ENCODE measurements around the gene TBC1D7. TPM values are rescaled to one million over a fixed set of nuclear protein-coding genes. Genes with fewer than 3 reads are reported as not detected.

TBC1D7 gene
- total RNA-seq, 1 donor from 2014 or later: 28.7 TPM

- Mint-ChIP-seq H3K27me3 (no peaks in the 10 kb centered on the region), H3K4me3 (no peak overlapping the region), H3K9me3 (no peaks in the 10 kb centered on the region), H3K4me1 (ENCODE audit: unreplicated experiment) (no peaks in the 10 kb centered on the region), H3K27ac (no peak overlapping the region), H3K36me3 (peaks cover 48% of the 10 kb centered on the region)
- TF ChIP-seq, protein P1, sequence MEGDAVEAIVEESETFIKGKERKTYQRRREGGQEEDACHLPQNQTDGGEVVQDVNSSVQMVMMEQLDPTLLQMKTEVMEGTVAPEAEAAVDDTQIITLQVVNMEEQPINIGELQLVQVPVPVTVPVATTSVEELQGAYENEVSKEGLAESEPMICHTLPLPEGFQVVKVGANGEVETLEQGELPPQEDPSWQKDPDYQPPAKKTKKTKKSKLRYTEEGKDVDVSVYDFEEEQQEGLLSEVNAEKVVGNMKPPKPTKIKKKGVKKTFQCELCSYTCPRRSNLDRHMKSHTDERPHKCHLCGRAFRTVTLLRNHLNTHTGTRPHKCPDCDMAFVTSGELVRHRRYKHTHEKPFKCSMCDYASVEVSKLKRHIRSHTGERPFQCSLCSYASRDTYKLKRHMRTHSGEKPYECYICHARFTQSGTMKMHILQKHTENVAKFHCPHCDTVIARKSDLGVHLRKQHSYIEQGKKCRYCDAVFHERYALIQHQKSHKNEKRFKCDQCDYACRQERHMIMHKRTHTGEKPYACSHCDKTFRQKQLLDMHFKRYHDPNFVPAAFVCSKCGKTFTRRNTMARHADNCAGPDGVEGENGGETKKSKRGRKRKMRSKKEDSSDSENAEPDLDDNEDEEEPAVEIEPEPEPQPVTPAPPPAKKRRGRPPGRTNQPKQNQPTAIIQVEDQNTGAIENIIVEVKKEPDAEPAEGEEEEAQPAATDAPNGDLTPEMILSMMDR (conservative IDR thresholded peaks at IDR 0.05): no peak
- no peak for DNase-seq (ENCODE audit: extremely low spot score, unreplicated experiment)
These were observed 17.2 kb downstream of the TBC1D7 start for GRCh38 chr6:13311155-13311554.

GRCh38 chr6:13308332-13308731, 20.0 kb downstream of the TBC1D7 start:
- DNase-seq (ENCODE audit: extremely low spot score, unreplicated experiment): no peak
- Mint-ChIP-seq H3K27ac (no peak overlapping the region), H3K4me1 (ENCODE audit: unreplicated experiment) (peaks cover 4% of the 10 kb centered on the region), H3K36me3 (peaks cover 39% of the 10 kb centered on the region), H3K4me3 (no peak overlapping the region), H3K9me3 (no peaks in the 10 kb centered on the region), H3K27me3 (no peaks in the 10 kb centered on the region)
- TF ChIP-seq, protein P1 (conservative IDR thresholded peaks at IDR 0.05): no peak

DNA sequence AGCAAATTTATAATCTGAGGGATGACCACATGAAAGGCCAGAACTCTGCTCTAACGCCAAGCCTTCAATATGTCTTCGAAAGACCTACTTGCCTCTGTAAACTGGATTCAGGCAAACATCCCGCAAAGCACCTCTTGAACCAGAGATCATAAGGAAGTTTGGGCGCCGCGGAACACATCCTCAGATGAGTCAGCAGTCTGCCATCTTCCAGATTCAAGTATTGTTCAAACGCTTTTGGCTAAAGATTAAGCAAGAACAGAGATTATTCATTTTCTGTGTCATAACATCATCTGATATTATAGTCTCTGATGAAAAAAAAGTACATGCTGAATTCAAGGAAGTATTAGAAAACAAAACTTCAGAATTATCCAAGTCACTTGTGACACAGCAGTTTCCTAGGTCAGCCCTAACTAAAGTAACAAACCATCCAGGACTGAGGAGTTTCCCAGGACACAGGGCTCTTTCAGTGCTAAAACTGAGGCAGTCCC, 20.8 kb downstream of the TBC1D7 start:
- Mint-ChIP-seq H3K36me3 (peaks cover 43% of the 10 kb centered on the region), H3K4me3 (no peak overlapping the region), H3K9me3 (no peaks in the 10 kb centered on the region), H3K4me1 (ENCODE audit: unreplicated experiment) (peaks cover 11% of the 10 kb centered on the region), H3K27ac (no peak overlapping the region), H3K27me3 (no peaks in the 10 kb centered on the region)
- DNase-seq (ENCODE audit: extremely low spot score, unreplicated experiment): no peak
- TF ChIP-seq, protein P1 (conservative IDR thresholded peaks at IDR 0.05): no peak

- DNase-seq (ENCODE audit: extremely low spot score, unreplicated experiment): no peak
- Mint-ChIP-seq H3K9me3 (no peaks in the 10 kb centered on the region), H3K27ac (no peak overlapping the region), H3K4me3 (no peak overlapping the region), H3K4me1 (ENCODE audit: unreplicated experiment) (peaks cover 11% of the 10 kb centered on the region), H3K36me3 (peaks cover 40% of the 10 kb centered on the region), H3K27me3 (no peaks in the 10 kb centered on the region)
- TF ChIP-seq, protein P1 (conservative IDR thresholded peaks at IDR 0.05): no peak
These were observed 22.5 kb downstream of the TBC1D7 start for GRCh38 chr6:13305791-13306190.

DNA sequence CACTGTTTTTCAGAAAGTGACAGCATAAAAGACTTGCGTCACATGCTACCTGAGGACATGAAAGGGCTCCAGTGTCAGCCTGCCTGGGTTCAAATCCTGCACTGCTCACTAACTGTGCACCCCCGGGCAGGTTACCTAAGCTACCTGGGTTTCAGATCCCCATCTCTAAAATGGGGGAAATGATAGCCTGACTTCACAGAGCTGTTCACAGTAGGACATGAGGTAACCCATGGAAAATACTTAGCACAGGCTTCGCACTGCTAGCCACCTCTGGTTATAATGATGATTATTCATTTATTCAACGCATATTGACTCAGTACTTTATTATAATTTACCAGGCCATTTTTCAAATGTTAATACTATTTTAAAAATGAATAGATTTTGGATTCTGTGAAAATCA, 23.0 kb downstream of the TBC1D7 start:
- Mint-ChIP-seq H3K4me1 (ENCODE audit: unreplicated experiment) (peaks cover 11% of the 10 kb centered on the region), H3K9me3 (no peaks in the 10 kb centered on the region), H3K4me3 (no peak overlapping the region), H3K27me3 (no peaks in the 10 kb centered on the region), H3K27ac (no peak overlapping the region), H3K36me3 (peaks cover 42% of the 10 kb centered on the region)
- DNase-seq (ENCODE audit: extremely low spot score, unreplicated experiment): no peak
- TF ChIP-seq, protein P1 (conservative IDR thresholded peaks at IDR 0.05): no peak

Data from type B pancreatic cell (in vitro differentiated cells).